Gastrocnemius medialis (tissue), 4 donors: Measurements from ENCODE around the gene ENC1. TPM values are rescaled to one million over a fixed set of nuclear protein-coding genes. Genes with fewer than 3 reads are reported as not detected.

Source experiments
- ATAC-seq, 2 donors: fragments of 150-250 bp; one replicate each; pipeline ENCODE4 v1.9.1; 2016
- DNase-seq, 2 donors: peaks; one replicate each; pipeline ENCODE4 v3.0.0-alpha.2; 2019
- H3K27ac ChIP-seq, 4 donors: fragments of 200-600 bp; sonication (generic); 1 replicate in 1 of 4; 2 replicates in 3 of 4; pipeline ENCODE4 v1.5.1; 2016 to 2018; ENCODE audit warnings: mild to moderate bottlenecking in 2 of 4, moderate library complexity in 1 of 4
- H3K27me3 ChIP-seq, 3 donors: fragments of 200-600 bp; sonication (generic) in 2 of 3; 1 replicate in 1 of 3; 2 replicates in 2 of 3; pipeline versions ENCODE4 v1.5.1 to v1.6.0; 2016 to 2019; ENCODE audit warnings: mild to moderate bottlenecking in 1 of 3, moderate library complexity in 1 of 3
- H3K36me3 ChIP-seq, 2 donors: fragments of 200-600 bp; sonication (generic) in 1 of 2; one replicate each; pipeline ENCODE4 v1.5.1; 2017 to 2018
- H3K4me1 ChIP-seq, 2 donors: fragments of 200-600 bp; sonication (generic) in 1 of 2; one replicate each; pipeline ENCODE4 v1.5.1; 2016 to 2017; ENCODE audit warnings: mild to moderate bottlenecking in 2 of 2
- H3K4me3 ChIP-seq, 4 donors: fragments of 200-600 bp; sonication (generic) in 3 of 4; 1 replicate in 1 of 4; 2 replicates in 3 of 4; pipeline ENCODE4 v1.5.1; 2016 to 2019; ENCODE audit warnings: mild to moderate bottlenecking in 2 of 4
- H3K9me3 ChIP-seq, 3 donors: fragments of 200-600 bp; sonication (generic) in 2 of 3; 1 replicate in 1 of 3; 2 replicates in 2 of 3; pipeline ENCODE4 v1.5.1; 2016 to 2019
- POLR2A ChIP-seq, 2 donors: fragments of 450-650 bp; IDR thresholded peaks; one replicate each; pipeline ENCODE4 v1.6.1; 2017; ENCODE audit warnings: antibody characterized with exemption in 2 of 2, mild to moderate bottlenecking in 2 of 2, moderate library complexity in 2 of 2
- in situ Hi-C, 4 donors: fragments of 200-750 bp; cut with MboI; loops; one replicate each; pipeline versions ENCODE4 v1.15.0 to v1.8.0; 2017; ENCODE audit warnings: low sequenced_read_pairs in 4 of 4
- intact Hi-C: fragments of 100-400 bp; cut with DNase I; formaldehyde crosslinking; loops from one replicate; pipeline ENCODE4 v1.15.1; 2023; ENCODE audit warnings: low total_unique reads
- total RNA-seq, 4 donors: library from RNA; depleted of rRNA; stranded (reverse); fragments of >200 nt; gene quantifications; one replicate each; pipeline versions ENCODE4 v1.1.0 to v1.2.3, GENCODE V29; 2016
- TF ChIP-seq, protein P1 (sequence below), 5 experiments: fragments of 450-650 bp in 3 of 5; fragments of 200-600 bp in 2 of 5; sonication (generic) in 2 of 5; IDR thresholded peaks in 4 of 5; conservative IDR thresholded peaks in 1 of 5; 1 replicate in 4 of 5; 2 replicates in 1 of 5; pipeline ENCODE4 v1.5.1; 2016 to 2019; ENCODE audit warnings: antibody characterized with exemption in 5 of 5, mild to moderate bottlenecking in 3 of 5, moderate library complexity in 3 of 5

Gene ENC1
- total RNA-seq, 4 donors from 2014 or later: 2.2 to 3.4 (median 2.5) TPM

DNA sequence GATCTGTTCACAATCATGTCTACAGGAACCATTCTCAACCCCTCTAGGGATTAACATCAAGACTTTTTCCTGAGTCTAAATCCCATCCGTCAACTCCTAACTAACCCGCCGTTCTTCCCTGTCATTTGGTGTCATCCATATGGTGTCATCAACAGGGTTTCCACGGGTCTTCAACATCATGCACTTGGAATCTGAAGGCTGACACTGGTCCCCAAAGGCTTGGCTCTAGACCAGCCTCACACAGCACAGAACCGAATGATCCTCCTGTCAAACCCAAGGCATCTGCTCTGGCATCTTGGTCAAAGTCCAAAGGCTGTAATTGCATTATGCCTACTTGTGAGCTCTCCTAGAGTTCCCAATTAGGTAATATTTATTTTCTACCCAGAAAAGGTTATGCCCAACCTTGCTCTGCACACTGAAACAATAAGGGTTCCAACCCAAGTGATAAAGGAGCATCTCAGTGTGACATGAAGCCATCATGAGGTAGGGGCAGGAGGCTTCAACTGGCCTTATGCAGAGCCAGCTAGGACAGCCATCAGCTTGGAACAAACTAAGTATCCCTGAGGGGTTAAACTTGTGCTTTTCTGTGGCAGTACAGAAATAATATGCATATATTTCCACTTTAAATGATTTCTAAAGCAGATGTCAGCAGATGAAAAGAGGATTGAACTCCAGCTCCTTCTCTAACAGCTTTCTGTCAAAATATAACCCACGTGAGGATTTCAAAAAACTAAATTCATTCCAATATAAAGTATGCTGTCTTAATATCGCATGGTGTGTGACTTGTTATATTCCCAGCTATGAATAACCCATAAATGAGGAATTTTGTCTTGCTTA is 13.9 kb downstream of the ENC1 start:
- no peak for DNase-seq
- Histone ChIP-seq H3K27me3 (no peaks in the 10 kb centered on the region), H3K27ac (no peak overlapping the region), H3K4me1 (no peaks in the 10 kb centered on the region), H3K9me3 (no peaks in the 10 kb centered on the region), H3K36me3 (peaks cover 3 to 16% of the 10 kb centered on the region in 2 donors), H3K4me3 (no peak overlapping the region)
- in situ Hi-C loops: loop anchor here (25.0 kb wide), 5 partner anchors 214 to 589 kb away; no protein-coding TSS in a partner anchor
- intact Hi-C loops: no loop called here
- TF ChIP-seq POLR2A (IDR thresholded peaks at IDR 0.05): no peak
- TF ChIP-seq, protein P1, sequence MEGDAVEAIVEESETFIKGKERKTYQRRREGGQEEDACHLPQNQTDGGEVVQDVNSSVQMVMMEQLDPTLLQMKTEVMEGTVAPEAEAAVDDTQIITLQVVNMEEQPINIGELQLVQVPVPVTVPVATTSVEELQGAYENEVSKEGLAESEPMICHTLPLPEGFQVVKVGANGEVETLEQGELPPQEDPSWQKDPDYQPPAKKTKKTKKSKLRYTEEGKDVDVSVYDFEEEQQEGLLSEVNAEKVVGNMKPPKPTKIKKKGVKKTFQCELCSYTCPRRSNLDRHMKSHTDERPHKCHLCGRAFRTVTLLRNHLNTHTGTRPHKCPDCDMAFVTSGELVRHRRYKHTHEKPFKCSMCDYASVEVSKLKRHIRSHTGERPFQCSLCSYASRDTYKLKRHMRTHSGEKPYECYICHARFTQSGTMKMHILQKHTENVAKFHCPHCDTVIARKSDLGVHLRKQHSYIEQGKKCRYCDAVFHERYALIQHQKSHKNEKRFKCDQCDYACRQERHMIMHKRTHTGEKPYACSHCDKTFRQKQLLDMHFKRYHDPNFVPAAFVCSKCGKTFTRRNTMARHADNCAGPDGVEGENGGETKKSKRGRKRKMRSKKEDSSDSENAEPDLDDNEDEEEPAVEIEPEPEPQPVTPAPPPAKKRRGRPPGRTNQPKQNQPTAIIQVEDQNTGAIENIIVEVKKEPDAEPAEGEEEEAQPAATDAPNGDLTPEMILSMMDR (IDR thresholded peaks at IDR 0.05 in 4 of 5, conservative IDR thresholded peaks at IDR 0.05 in 1 of 5): no peak
- ATAC-seq: no peak

DNA sequence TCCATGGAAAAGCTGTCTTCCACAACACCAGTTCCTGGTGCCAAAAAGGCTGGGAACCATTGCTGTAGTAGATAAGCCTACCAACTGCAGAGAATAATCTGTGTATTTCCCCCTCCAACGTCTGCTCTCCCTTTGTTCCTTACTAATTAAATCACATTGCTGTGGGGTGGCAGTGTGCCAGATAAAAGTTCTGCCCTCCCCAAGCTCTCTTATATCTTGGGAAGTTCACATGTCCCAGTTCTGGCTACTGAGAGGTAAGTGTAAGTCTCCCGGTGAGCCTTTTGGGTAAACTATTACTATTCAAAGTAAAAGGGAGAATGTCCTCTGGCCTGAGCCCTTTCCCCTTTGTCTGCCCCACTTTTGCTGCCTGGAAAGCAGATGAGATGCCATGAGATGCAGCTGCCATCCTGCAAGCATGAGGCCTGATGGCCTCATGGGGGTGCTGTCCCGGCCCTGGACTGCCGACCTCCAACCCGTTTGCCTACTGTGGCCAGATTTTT is 14.7 kb downstream of the ENC1 start:
- Histone ChIP-seq H3K9me3 (no peaks in the 10 kb centered on the region), H3K27ac (no peak overlapping the region), H3K4me1 (no peaks in the 10 kb centered on the region), H3K4me3 (no peak overlapping the region), H3K27me3 (no peaks in the 10 kb centered on the region), H3K36me3 (peaks cover 3 to 11% of the 10 kb centered on the region in 2 donors)
- intact Hi-C loops: no loop called here
- DNase-seq: no peak
- TF ChIP-seq, protein P1 (IDR thresholded peaks at IDR 0.05 in 4 of 5, conservative IDR thresholded peaks at IDR 0.05 in 1 of 5): no peak
- TF ChIP-seq POLR2A (IDR thresholded peaks at IDR 0.05): no peak
- ATAC-seq: no peak
- in situ Hi-C loops: loop anchor here (25.0 kb wide), 5 partner anchors 213 to 588 kb away; no protein-coding TSS in a partner anchor

DNA sequence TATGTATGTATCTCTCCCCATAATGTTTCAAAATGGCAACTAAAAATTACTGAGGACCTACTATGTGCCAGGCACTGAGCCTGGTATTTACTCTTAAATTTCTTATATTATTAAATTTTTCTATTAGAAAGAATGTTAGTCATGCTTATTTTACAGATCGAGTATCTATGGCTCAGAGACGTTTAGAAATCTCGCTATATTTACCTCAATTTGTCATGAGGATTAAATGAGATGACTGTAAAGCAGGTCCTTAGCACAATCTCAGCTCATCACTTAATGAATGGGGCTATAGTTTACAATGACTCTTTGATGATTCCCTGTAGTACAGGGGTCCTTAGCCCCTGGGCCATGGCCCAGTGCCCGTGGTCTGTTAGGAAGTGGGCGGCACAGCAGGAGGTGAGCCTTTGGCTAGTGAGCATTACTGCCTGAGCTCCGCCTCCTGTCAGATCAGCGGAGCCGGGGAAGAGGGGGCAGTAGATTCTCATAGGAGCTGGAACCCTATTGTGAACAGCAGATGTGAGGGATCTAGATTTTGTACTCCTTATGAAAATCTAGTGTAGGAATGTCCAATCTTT is 15.5 kb downstream of the ENC1 start:
- H3K4me1 ChIP-seq: no peaks in the 10 kb centered on the region
- intact Hi-C loops: no loop called here
- no peaks in the 10 kb centered on the region for H3K9me3 ChIP-seq
- H3K36me3 ChIP-seq: peaks cover 3 to 11% of the 10 kb centered on the region in 2 donors
- no peak overlapping the region for H3K27ac ChIP-seq
- H3K27me3 ChIP-seq: no peaks in the 10 kb centered on the region
- in situ Hi-C loops: loop anchor here (25.0 kb wide), 5 partner anchors 213 to 588 kb away; no protein-coding TSS in a partner anchor
- ATAC-seq: no peak
- no peak for DNase-seq
- TF ChIP-seq POLR2A (IDR thresholded peaks at IDR 0.05): no peak
- TF ChIP-seq, protein P1 (IDR thresholded peaks at IDR 0.05 in 4 of 5, conservative IDR thresholded peaks at IDR 0.05 in 1 of 5): no peak
- H3K4me3 ChIP-seq: no peak overlapping the region

DNA sequence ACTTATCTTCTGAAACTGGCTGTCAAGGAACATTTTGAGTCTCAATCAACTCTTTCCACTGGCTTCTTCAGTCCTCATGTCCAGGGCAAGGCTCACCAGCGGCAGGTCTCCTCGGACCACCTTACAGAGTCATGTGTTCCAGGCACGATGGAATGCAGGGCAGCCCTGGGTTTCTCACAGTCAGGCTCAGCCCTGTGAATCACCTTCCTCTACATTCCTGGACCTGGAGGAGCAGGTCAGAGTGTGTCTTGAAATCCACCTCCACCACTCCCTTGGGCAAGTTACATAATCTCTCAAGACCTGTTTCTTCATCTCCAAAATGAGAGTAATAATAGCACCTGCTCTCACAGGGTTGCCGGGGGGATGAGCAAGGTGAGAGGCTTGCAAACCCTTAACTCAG is 16.0 kb downstream of the ENC1 start:
- Histone ChIP-seq H3K4me3 (no peak overlapping the region), H3K27me3 (no peaks in the 10 kb centered on the region), H3K36me3 (peaks cover 3 to 7% of the 10 kb centered on the region in 2 donors), H3K27ac (no peak overlapping the region), H3K4me1 (no peaks in the 10 kb centered on the region), H3K9me3 (no peaks in the 10 kb centered on the region)
- in situ Hi-C loops: no loop called here
- intact Hi-C loops: no loop called here
- no peak for DNase-seq
- ATAC-seq: no peak
- TF ChIP-seq, protein P1 (IDR thresholded peaks at IDR 0.05 in 4 of 5, conservative IDR thresholded peaks at IDR 0.05 in 1 of 5): no peak
- no peak for TF ChIP-seq POLR2A (IDR thresholded peaks at IDR 0.05)
